NK-92 (cell line): Measurements from ENCODE around the gene TMEM19.

Experiments
- DNase-seq: peaks from one replicate; lab custom pipeline; 2025; ENCODE audit not compliant: unreplicated experiment; lab: John Stamatoyannopoulos, UW

The TMEM19 gene

DNA sequence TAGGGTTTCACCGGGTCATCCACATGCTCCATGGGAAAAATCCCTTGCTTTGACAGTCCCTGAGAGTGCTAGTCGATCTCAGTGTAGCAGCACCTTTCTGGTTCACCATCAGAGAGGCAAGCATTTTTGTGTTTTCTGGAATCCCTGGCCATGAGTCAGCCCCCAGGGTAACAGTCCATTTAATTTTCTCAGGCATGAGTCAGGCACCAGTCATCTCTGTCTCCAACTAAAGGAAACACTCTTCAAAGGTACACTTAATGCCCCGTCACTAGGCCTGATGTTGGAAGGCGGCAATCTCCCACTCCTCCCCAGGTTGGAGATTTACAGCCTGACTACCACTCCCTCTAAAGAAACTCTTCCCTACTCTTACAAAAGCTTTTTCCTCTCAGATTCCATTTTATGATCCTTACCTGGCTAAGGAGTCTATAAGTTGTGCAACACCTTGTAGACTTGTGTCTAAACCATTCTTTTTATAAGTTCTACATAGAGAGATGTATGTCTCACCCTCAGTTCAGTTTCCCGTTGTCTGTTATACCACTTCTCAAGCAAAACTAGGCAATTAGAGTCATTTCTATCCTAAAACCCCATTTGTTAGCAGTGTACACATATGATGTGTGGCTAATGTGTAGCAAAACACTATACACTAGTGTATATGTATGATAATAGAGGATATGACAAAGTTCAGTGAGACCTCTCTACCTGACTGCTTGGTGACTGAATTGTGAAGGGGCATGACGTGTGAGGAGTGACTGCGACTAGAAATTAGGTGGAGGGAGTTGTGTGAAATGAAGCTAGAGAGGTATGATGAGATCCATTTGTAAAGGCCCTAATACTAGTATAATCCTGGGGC, 24.6 kb downstream of the TMEM19 start:
- DNase-seq = no peak

DNA sequence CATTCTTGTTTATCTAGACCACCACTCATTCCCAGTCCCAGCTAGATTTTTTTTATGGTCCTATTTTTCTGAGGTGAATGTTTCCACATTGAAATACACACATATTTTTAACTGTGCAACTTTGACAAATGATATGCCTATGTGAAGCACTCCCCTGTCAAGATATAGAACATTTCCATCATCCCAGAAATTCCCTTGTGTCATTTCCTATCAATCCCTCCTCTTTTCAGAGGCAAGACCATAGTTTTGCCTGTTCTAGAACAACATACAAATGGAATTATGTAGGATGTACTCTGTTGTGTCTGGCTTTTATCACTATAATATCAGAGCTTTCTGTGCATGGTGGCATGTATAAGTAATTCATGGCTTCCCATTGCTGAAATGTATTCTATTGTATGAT, 32.7 kb downstream of the TMEM19 start:
- no peak for DNase-seq

DNA sequence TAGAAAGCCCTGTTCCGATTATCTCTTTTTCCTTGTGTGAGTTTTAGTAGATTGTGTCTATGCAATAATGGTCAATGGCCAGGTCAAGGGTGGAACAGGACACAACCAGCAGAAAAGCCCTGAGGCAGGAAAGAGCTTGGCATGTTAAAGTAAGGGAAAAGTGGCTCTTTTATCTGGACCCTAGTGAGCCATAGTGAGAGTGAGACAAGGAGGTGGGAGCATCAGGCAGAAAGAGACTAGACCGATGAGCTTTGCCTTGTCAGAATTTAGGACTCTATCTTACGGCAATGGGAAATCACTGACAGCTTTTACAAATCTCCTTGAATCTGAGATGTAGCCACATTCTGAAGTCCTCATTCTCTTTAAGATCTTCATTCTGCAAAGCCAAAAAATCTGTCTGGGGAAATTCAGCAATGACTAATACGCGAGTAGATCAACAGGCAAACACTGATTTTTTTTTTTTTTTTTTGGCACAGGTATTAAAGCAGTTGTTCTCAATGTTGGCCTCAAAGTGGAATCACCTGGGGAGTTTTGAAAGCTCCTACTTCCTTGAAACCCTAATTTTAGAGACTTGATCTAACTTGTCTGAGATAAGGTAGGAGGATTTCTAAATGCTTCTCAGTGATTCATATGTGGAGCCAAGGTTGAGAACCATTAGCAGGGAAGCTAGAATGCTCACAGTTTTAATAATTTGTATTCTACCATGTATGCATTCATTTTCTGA, 33.9 kb downstream of the TMEM19 start:
- no peak for DNase-seq

DNA sequence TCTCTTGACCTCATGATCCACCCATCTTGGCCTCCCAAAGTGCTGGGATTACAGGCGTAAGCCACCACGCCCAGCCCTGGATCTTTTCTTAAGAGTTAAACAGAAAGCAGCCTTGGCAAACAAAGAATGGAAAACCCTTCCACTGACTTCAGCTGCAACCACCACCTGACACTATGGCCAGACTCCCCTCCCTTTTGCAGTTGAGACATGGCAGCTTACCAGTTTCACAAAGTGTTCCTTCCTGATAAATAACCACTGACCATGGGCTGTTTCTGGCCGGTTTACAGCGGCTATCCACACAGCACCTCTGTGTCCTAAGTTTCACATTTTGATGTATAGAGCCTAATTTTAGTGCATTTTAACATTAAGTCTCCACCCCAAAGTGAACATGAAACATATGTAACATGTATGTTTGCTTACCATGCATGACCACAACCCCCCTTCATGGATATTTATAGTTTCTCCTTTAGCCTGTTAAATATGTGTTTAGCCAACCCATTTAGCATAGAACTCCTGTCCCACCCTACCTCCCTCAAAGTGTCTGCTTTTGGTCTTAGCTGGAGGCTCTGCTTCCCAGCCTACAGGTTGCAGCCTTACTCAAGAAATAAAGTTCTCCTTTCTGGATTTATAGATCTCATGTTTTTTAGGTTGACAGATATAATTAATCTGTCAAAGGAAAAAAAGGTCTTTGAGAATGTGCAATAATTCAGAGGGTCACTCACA, 36.1 kb downstream of the TMEM19 start:
- DNase-seq = no peak

- DNase-seq = no peak
Measured at GRCh38 chr12:71725011-71725410, 39.1 kb downstream of the TMEM19 start.

DNA sequence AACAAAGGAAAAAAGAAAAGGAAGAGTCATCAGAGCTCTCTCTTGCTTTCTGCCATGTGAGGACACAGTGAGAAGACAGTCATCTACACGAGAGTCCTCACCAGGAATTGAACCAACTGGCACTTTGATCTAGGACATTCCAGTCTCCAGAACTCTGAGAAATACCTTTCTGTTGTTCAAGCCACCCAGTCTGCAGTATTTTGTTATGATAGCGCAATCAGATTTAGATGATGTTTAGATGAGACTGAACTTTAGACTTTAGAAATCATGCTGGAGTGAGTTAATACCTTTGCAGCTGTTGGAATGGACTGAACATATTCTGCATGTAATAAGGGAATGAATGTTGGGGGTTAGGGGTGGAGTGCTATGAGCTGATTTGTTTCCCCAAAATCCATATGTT, 40.7 kb downstream of the TMEM19 start:
- no peak for DNase-seq

DNA sequence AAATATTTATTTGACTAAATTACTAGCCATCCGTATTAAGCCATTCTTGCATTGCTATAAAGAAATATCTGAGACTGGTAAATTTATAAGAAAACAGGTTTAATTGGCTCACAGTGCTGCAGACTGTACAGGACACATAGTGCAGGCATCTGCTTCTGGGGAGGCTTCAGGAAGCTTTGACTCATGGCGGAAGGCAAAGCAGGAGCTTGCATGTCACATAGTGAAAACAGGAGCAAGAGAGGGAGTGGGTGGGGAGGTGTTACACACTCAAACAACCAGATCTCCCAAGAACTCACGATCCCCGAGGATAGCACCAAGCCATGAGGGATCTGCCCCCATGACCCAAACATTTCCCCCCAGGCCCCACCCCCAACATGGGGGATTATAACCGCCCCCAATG, 42.1 kb downstream of the TMEM19 start:
- DNase-seq = no peak

DNA sequence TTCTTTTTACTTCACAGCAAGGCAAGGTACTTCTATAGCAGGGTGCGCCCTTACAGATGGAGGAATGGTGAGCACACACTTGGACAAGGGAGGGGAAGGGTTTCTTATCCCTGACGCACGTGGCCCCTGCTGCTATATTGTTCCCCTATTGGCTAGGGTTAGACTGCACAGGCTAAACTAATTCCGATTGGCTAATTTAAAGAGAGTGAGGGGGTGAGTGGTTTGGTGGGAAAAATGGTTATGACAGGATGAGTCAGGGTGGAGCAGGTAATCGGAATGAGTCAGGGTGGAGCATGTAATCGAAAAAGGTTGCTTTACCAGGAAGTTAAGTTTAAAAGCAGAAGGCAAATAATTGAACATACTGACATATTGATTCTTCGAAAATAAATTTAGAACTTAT, 45.1 kb downstream of the TMEM19 start:
- DNase-seq = no peak

- DNase-seq = no peak
Measured at GRCh38 chr12:71731439-71732356, 45.8 kb downstream of the TMEM19 start.

GRCh38 chr12:71732357-71732712, 46.5 kb downstream of the TMEM19 start:
- DNase-seq = no peak

GRCh38 chr12:71737197-71737596, 51.3 kb downstream of the TMEM19 start:
- no peak for DNase-seq

- no peak for DNase-seq
Measured at GRCh38 chr12:71742998-71743397, 57.1 kb downstream of the TMEM19 start.

GRCh38 chr12:71744522-71745300, 58.8 kb downstream of the TMEM19 start:
- DNase-seq = no peak

- DNase-seq = no peak
Measured at GRCh38 chr12:71746974-71747611, 61.2 kb downstream of the TMEM19 start.

GRCh38 chr12:71748081-71748850, 62.4 kb downstream of the TMEM19 start:
- DNase-seq = no peak

DNA sequence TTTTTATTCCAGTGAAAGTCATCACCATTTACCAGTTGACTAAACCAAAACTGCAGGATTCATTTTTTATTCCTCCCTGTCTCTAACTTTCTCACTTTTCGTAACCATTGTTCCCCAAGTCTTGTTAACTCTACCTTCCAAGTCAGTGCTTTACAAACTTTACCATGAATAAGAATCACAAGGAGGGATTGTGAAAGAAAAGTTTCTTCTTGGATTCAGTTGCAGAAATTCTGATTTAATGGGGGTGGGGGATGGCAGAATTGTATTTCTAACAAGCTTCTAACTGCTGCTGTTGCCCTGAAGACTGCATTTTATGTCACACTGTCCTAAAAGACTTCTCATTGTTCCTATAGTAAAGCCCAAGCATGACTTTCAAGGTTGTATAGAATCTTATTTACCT, 63.8 kb downstream of the TMEM19 start:
- DNase-seq = no peak

DNA sequence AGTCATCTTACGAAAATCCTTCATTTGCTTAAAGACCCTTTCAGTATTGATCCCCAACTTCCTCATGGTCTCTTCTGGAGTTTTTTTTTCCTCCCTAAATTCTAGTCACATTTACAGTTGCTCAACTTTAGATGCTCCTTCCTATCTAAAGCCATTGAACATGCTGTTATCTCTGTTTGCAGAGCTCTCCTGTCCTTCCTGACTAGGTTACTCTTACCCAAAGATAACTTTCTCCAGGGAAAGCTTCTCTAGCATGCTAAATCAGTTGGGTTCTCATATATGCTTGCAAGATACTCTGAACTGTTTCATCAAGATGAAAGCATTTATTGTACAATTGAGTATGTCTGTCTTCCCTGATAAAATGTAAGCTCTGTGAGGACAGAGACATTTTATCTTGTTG, 67.0 kb downstream of the TMEM19 start:
- DNase-seq = no peak
